Measurements from ENCODE around the gene SVOP.

The SVOP gene

DNA sequence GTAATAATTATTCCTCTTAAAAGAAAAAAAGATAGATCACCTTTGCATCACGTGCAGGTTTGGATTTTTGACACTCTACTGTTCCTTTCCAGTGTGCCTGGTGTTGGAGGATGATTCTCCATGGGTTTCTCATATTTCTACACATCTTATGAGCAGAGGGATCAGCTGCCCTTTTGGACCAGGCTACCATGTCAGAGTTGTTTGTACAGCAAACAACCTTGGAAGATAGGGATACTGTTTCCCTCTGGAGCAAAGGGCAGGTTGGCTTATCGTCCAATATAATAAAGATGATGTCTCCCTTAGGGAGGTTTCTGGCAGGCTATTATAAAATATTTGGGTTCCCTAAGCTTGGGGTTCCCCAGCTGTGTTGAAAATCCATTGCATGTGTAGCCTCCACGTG, 98.9 kb downstream of the SVOP start:
- Histone ChIP-seq H3K36me3 (replicated peaks; ENCODE audit: low read depth, low read length) (no peaks in the 10 kb centered on the region), H3K27ac (ENCODE audit: low read length) (no peak overlapping the region), H3K9ac (ENCODE audit: low read length) (no peak overlapping the region), H3K4me3 (ENCODE audit: low read length) (no peak overlapping the region), H3K27me3 (ENCODE audit: low read depth, low read length) (peaks cover 76% of the 10 kb centered on the region), H3K4me2 (ENCODE audit: low read length) (no peak overlapping the region), H3K79me2 (ENCODE audit: low read length) (no peaks in the 10 kb centered on the region), H3K9me3 (ENCODE audit: insufficient read depth, low read length) (peaks cover 16% of the 10 kb centered on the region; the same call in 1 of the 2 replicates), H2AFZ (ENCODE audit: low read depth, low read length) (no peak overlapping the region), H3K4me1 (ENCODE audit: low read length) (no peaks in the 10 kb centered on the region), H4K20me1 (ENCODE audit: insufficient read depth, low read length) (no peaks in the 10 kb centered on the region; the same call in 1 of the 2 replicates)
- no peak for TF ChIP-seq EZH2phosphoT487 (IDR thresholded peaks at IDR 0.05; ENCODE audit: low read depth)
- TF ChIP-seq, protein P1, sequence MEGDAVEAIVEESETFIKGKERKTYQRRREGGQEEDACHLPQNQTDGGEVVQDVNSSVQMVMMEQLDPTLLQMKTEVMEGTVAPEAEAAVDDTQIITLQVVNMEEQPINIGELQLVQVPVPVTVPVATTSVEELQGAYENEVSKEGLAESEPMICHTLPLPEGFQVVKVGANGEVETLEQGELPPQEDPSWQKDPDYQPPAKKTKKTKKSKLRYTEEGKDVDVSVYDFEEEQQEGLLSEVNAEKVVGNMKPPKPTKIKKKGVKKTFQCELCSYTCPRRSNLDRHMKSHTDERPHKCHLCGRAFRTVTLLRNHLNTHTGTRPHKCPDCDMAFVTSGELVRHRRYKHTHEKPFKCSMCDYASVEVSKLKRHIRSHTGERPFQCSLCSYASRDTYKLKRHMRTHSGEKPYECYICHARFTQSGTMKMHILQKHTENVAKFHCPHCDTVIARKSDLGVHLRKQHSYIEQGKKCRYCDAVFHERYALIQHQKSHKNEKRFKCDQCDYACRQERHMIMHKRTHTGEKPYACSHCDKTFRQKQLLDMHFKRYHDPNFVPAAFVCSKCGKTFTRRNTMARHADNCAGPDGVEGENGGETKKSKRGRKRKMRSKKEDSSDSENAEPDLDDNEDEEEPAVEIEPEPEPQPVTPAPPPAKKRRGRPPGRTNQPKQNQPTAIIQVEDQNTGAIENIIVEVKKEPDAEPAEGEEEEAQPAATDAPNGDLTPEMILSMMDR (IDR thresholded peaks at IDR 0.05; ENCODE audit: low read depth, low read length) = no peak

DNA sequence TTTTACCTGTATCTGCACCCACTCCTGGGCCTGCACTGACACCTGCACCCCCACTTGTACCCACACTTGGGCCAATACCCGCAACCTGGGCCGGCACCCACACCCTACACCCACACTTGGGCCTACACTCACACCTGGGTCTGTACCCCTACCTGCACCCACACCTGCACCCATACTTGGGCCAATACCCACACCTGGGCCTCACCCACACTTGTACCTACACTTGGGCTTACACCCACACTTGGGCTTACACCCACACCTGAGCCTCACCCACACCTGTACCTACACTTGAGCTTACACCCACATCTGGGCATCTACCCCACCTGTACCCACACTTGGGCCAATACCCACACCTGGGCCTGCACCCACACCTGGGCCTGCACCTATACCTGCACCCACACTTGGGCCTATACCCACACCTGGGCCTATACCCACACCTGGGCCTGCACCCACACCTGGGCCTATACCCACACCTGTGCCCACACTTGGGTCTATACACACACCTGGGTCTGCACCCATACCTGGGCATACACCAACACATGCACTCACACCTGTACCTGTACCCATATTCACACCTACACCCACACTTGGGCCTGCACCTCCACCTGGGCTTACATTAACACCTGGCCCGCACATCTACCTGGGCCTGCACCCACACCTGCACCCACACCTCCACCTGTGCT, 101.8 kb downstream of the SVOP start:
- Histone ChIP-seq H3K9me3 (ENCODE audit: insufficient read depth, low read length) (peaks cover 11% of the 10 kb centered on the region; the same call in 1 of the 2 replicates), H3K4me2 (ENCODE audit: low read length) (no peak overlapping the region), H2AFZ (ENCODE audit: low read depth, low read length) (no peak overlapping the region), H3K36me3 (replicated peaks; ENCODE audit: low read depth, low read length) (no peaks in the 10 kb centered on the region), H3K27ac (ENCODE audit: low read length) (no peak overlapping the region), H3K9ac (ENCODE audit: low read length) (no peak overlapping the region), H4K20me1 (ENCODE audit: insufficient read depth, low read length) (no peaks in the 10 kb centered on the region; the same call in 1 of the 2 replicates), H3K27me3 (ENCODE audit: low read depth, low read length) (peaks cover 60% of the 10 kb centered on the region), H3K79me2 (ENCODE audit: low read length) (no peaks in the 10 kb centered on the region), H3K4me3 (ENCODE audit: low read length) (no peak overlapping the region), H3K4me1 (ENCODE audit: low read length) (no peaks in the 10 kb centered on the region)
- no peak for TF ChIP-seq EZH2phosphoT487 (IDR thresholded peaks at IDR 0.05; ENCODE audit: low read depth)
- TF ChIP-seq, protein P1 (IDR thresholded peaks at IDR 0.05; ENCODE audit: low read depth, low read length) = no peak

DNA sequence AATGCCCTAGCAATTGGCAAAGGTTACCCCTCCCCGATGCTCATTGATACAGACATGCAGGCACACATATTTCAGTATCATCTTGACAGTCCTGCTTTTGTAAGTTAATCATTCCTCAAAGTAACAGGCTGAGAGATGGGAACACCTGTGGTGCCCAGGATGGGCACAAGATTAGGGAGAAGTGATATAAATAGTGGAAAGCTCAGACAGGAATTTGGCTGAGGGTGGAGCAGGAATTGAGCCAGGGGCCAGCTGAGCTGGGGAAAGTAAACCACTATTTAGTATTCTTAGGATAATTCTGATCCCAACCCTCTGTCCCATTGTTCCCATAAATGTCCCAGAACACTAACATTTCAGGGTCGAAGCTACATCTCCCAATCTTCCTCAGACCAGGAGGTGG, 102.7 kb downstream of the SVOP start:
- no peak for TF ChIP-seq EZH2phosphoT487 (IDR thresholded peaks at IDR 0.05; ENCODE audit: low read depth)
- TF ChIP-seq, protein P1 (IDR thresholded peaks at IDR 0.05; ENCODE audit: low read depth, low read length) = no peak
- Histone ChIP-seq H2AFZ (ENCODE audit: low read depth, low read length) (no peak overlapping the region), H3K9me3 (ENCODE audit: insufficient read depth, low read length) (peaks cover 6% of the 10 kb centered on the region; the same call in 1 of the 2 replicates), H3K36me3 (replicated peaks; ENCODE audit: low read depth, low read length) (no peaks in the 10 kb centered on the region), H3K4me3 (ENCODE audit: low read length) (no peak overlapping the region), H3K27ac (ENCODE audit: low read length) (no peak overlapping the region), H4K20me1 (ENCODE audit: insufficient read depth, low read length) (no peaks in the 10 kb centered on the region; the same call in 1 of the 2 replicates), H3K4me1 (ENCODE audit: low read length) (no peaks in the 10 kb centered on the region), H3K4me2 (ENCODE audit: low read length) (no peak overlapping the region), H3K79me2 (ENCODE audit: low read length) (no peaks in the 10 kb centered on the region), H3K27me3 (ENCODE audit: low read depth, low read length) (peaks cover 60% of the 10 kb centered on the region), H3K9ac (ENCODE audit: low read length) (no peak overlapping the region)

DNA sequence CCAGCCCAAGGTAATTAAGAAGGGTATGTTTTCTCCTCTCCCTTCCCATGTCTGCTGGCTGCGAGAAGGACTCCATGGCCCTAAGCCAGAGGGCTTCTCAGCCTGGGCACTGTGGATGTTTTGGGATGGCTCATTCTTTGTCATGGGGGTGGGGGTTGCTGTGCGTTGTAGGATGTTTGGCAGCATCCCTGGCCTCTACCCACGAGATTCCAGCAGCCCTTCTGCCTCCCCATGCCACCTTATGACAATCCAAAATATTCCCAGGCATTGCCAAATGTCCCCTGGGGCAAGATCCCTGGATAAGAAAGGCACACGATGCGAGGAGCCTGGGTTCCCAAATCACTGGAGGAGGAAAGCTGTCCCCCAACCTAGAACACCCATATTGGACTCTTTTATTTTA, 104.5 kb downstream of the SVOP start:
- no peak overlapping the region for H3K4me3 ChIP-seq (ENCODE audit: low read length)
- H3K27ac ChIP-seq (ENCODE audit: low read length) = no peak overlapping the region
- H2AFZ ChIP-seq (ENCODE audit: low read depth, low read length) = no peak overlapping the region
- H3K9ac ChIP-seq (ENCODE audit: low read length) = no peak overlapping the region
- H3K79me2 ChIP-seq (ENCODE audit: low read length) = no peaks in the 10 kb centered on the region
- H3K9me3 ChIP-seq (ENCODE audit: insufficient read depth, low read length) = peaks cover 5% of the 10 kb centered on the region; the same call in 1 of the 2 replicates
- no peak for TF ChIP-seq EZH2phosphoT487 (IDR thresholded peaks at IDR 0.05; ENCODE audit: low read depth)
- TF ChIP-seq, protein P1 (IDR thresholded peaks at IDR 0.05; ENCODE audit: low read depth, low read length) = no peak
- H3K4me2 ChIP-seq (ENCODE audit: low read length) = no peak overlapping the region
- H3K4me1 ChIP-seq (ENCODE audit: low read length) = no peaks in the 10 kb centered on the region
- H4K20me1 ChIP-seq (ENCODE audit: insufficient read depth, low read length) = no peaks in the 10 kb centered on the region
- no peaks in the 10 kb centered on the region for H3K36me3 ChIP-seq (replicated peaks; ENCODE audit: low read depth, low read length)
- H3K27me3 ChIP-seq (ENCODE audit: low read depth, low read length) = peaks cover 52% of the 10 kb centered on the region
